NCI-H2029 (cell line): ENCODE data around the gene CEL.
"Not testable (repeated sequence)": the region's sequence is repeated elsewhere in the genome, so short reads cannot be mapped to it uniquely, and the experiment has no call there.

Experiments
- DNase-seq: peaks from one replicate; lab custom pipeline; 2025; lab: John Stamatoyannopoulos, UW

The CEL gene

GRCh38 chr9:133048595-133048994, 13.2 kb upstream of the CEL start:
- no peak for DNase-seq

- DNase-seq = no peak
Observed at GRCh38 chr9:133049043-133049442, 12.7 kb upstream of the CEL start.

DNA sequence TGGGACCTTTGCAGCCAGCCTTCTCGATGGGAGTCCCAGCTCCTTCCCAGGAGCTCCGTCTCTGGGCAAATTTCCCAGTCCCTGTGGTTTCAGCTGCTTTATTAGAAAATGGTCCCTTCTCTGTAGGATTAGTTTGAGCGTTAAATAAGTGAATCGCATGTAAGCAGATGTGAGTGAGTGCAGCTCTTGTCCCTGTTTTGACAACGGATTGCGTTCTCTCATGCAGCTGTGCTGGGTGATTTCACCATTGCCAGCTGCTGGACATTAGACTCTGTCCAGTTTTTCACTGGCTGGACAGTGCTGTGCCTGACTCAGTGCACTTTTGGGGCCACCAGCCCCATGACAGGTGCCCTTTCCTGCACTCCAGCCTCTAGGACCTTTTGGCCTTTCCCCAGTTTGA, 11.6 kb upstream of the CEL start:
- no peak for DNase-seq

- DNase-seq = peak; percentile 41
Observed at GRCh38 chr9:133050781-133051180, 11.0 kb upstream of the CEL start.

DNA sequence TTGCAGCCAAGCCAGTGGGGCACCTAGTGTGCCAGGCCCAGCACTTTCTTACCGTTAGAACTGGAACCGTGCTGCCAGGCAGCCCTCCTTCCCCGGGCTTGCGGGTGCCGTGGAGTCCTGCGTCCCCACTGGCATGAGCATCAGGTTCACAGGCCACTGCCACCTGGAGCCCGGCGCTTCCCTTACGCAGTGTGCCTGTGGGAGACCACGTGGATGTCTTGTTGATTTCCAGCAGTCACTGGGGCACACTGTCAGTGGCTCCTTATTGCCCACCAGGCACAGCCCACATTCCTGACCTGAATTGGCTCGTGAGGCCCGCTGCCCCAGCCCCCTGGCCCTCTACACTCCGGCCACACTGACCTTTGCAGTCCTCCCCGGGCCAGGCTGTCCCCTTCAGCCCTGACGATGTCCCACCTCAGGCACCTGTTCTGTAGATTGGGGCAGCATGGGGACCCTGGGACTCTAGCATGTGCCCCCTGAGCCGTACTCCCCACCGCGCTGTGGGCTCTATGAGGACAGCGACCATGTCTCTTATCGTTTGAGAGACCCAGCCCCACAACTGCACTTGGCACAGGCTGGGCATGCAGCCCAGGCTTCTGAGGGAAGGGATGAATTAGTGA, 10.4 kb upstream of the CEL start:
- DNase-seq = no peak

- DNase-seq = no peak
Observed at GRCh38 chr9:133051966-133052539, 9.7 kb upstream of the CEL start.

GRCh38 chr9:133054194-133054890, 7.4 kb upstream of the CEL start:
- DNase-seq = no peak

DNA sequence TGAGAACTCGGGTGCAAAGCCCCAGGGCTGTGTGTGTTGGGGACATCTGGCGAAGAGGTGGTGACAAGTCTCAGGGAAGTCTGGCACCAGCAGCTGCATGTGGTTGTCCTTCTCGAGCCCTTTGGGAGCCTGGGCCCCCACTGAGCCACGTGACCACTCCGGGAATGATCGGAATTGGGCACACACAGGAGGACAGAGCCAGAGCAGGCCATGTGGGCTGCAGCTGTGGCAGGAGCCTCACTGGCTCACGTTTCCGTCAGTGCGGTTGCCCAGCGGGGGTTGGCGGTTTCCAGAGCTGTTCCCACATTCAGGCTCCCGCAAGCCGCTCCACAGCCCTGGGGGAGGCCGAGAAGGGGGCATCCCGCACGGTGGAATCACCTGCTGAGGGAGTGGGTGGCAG, 6.8 kb upstream of the CEL start:
- DNase-seq = no peak

DNA sequence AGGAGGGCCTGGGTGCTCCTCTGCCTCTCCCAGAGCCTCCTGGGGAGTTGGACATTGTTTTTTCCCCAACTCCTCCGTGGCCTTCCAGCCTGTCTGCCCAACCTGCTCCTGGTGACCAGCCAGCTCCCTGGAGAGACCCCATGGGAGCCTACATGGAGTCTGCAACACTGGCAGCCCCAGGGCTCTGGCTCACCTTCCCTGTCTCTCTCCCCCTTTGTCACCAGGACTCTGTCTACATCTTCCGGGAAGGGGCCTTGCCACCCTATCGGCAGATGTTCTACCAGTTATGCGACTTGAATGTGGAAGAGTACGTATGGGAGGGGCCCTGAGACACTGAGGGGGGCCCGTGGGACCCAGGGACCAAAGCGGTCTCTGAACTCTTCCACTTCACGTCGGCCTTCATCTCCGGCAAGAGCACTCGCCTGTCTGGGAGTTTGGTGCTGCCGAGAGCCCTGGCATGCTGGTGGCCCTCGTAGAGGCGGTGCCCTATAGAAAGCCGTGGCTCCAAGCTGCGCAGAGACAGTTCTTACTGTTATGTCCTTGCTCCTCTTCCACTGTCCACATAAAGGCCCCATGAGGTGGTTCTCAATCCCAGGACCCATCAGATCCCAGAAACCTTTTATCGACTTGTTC, 5.9 kb upstream of the CEL start:
- DNase-seq = no peak

GRCh38 chr9:133056533-133056932, 5.2 kb upstream of the CEL start:
- DNase-seq = no peak

DNA sequence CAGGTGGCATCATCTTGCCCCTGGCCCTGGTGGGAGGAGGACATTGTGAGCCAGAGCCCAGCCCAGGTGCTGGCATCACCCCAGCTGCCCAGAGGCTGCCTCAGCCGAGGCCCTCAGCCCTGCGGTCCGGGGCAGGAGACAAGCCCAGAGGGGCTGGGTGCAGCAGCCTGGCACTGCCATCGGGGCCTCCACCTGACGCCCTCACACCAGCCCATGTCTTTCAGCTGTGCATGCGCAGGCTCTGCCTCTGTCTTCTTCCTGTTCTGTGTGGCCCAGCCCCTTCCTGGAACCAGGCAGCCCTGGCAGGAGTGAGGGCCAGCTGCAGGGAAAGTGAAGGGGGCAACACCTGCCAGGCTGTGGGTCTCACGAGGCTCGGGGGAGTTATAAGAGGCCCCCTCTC, 4.8 kb upstream of the CEL start:
- no peak for DNase-seq

DNA sequence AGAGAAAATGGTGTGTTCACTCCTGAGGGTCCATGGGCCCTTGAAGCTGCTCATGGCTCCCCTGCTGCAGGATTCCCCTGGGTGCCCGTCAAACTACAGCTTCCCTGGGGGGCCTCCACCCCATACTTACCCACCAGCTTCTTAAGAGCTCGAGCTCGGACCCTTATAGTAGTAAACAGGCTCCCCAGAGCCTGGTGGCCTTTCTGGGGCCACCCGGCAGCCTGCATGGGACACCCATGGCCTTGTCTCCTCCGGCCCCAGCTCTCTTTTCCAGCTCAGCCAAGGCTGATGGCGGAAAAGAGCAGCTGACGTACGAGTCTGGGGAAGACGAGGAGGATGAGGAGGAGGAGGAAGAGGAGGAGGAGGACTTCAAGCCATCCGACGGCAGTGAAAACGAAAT, 4.2 kb upstream of the CEL start:
- no peak for DNase-seq

DNA sequence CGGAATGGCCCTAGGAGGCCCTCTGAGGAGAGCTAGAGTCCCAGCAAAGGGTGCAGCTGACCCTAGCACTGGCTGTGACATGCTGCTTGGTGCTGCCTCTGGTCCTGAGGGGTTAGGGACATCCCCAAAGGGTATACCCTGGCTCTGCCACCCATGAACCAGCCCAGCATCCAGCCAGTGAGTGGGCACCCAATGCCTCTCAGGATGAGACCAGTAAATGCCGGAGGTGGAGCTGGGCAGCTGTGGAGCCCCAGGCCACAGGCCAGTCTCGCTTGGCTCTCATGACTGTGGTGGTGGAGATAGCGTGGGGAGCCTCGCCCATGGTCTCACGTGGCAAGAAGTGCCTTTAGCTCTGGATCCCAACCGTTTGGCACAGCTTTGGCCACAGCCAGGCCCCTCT, 3.7 kb upstream of the CEL start:
- no peak for DNase-seq

- no peak for DNase-seq
Observed at GRCh38 chr9:133058550-133059320, 3.0 kb upstream of the CEL start.

GRCh38 chr9:133059623-133060022, 2.2 kb upstream of the CEL start:
- DNase-seq = no peak

GRCh38 chr9:133060417-133060841, 1.4 kb upstream of the CEL start:
- no peak for DNase-seq

DNA sequence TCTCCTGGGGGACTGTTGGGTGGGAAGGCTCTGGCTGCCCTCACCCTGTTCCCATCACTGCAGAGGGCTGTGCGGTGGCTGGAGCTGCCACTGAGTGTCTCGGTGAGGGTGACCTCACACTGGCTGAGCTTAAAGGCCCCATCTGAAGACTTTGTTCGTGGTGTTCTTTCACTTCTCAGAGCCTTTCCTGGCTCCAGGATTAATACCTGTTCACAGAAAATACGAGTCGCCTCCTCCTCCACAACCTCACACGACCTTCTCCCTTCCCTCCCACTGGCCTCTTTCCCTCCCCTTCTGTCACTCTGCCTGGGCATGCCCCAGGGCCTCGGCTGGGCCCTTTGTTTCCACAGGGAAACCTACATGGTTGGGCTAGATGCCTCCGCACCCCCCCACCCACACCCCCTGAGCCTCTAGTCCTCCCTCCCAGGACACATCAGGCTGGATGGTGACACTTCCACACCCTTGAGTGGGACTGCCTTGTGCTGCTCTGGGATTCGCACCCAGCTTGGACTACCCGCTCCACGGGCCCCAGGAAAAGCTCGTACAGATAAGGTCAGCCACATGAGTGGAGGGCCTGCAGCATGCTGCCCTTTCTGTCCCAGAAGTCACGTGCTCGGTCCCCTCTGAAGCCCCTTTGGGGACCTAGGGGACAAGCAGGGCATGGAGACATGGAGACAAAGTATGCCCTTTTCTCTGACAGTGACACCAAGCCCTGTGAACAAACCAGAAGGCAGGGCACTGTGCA, 590 bp upstream of the CEL start:
- DNase-seq = not testable (repeated sequence)

GRCh38 chr9:133062569-133062968, 788 bp downstream of the CEL start:
- DNase-seq = not testable (repeated sequence)

- DNase-seq = no peak
Observed at GRCh38 chr9:133063159-133063499, 1.3 kb downstream of the CEL start.

DNA sequence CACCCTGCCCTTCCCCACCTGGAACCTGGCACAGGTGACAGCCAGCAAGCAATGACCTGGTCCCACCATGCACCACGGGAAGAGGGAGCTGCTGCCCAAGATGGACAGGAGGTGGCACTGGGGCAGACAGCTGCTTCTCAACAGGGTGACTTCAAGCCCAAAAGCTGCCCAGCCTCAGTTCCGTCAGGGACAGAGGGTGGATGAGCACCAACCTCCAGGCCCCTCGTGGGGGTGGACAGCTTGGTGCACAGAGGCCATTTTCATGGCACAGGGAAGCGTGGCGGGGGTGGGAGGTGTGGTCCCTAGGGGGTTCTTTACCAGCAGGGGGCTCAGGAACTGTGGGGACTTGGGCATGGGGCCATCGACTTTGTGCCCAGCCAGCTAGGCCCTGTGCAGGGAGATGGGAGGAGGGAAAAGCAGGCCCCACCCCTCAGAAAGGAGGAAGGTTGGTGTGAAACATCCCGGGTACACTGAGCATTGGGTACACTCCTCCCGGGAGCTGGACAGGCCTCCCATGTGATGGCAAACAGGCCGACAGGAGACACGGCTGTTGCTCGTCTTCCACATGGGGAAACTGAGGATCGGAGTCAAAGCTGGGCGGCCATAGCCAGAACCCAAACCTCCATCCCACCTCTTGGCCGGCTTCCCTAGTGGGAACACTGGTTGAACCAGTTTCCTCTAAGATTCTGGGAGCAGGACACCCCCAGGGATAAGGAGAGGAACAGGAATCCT, 1.9 kb downstream of the CEL start:
- DNase-seq = no peak
